Ectodermal cell (in vitro differentiated cells): Measurements from ENCODE around the gene SCAPER.

Experiments used
- H3K27ac ChIP-seq: 2 replicates; pipeline ENCODE4 v1.7.0; 2013; ENCODE audit warnings: mild to moderate bottlenecking, low read depth, low read length; ENCODE audit not compliant: insufficient read depth, poor library complexity, severe bottlenecking
- H3K27me3 ChIP-seq: 2 replicates; pipeline ENCODE4 v1.7.0; 2013; ENCODE audit warnings: mild to moderate bottlenecking, low read length; ENCODE audit not compliant: insufficient read depth, control insufficient read depth, poor library complexity, severe bottlenecking
- H3K36me3 ChIP-seq: one replicate; pipeline ENCODE4 v1.7.0; 2013; ENCODE audit warnings: low read length; ENCODE audit not compliant: control insufficient read depth, insufficient read depth
- H3K4me1 ChIP-seq: one replicate; pipeline ENCODE4 v1.7.0; 2013; ENCODE audit warnings: low read length; ENCODE audit not compliant: control insufficient read depth, insufficient read depth
- H3K4me3 ChIP-seq: 2 replicates; pipeline ENCODE4 v1.7.0; 2013; ENCODE audit warnings: low read depth, low read length, control low read depth; ENCODE audit not compliant: insufficient read depth
- H3K9me3 ChIP-seq: 2 replicates; pipeline ENCODE4 v1.7.0; 2013; ENCODE audit warnings: mild to moderate bottlenecking, low read length, moderate library complexity; ENCODE audit not compliant: control insufficient read depth
- WGBS, 2 experiments: methylation state at CpG; one replicate each; pipeline ENCODE4 v1.1.7; 2013; ENCODE audit warnings: missing lambda C conversion rate in 2 of 2; 5-methylcytosine and 5-hydroxymethylcytosine counted together

Gene SCAPER

GRCh38 chr15:76368122-76368621 is 537.0 kb downstream of the SCAPER start:
- no peak overlapping the region for H3K27ac ChIP-seq
- H3K4me3 ChIP-seq: no peak overlapping the region
- no peaks in the 10 kb centered on the region for H3K27me3 ChIP-seq
- H3K36me3 ChIP-seq: no peaks in the 10 kb centered on the region
- WGBS, 2 experiments: 89% methylated on average over 11 of the region's 11 CpGs
- H3K4me1 ChIP-seq: no peaks in the 10 kb centered on the region
- H3K9me3 ChIP-seq: no peaks in the 10 kb centered on the region

- Histone ChIP-seq H3K27me3 (no peaks in the 10 kb centered on the region), H3K36me3 (no peaks in the 10 kb centered on the region)
- WGBS, 2 experiments: 93 to 95% methylated on average over 1 of the region's 1 CpG
Observed at GRCh38 chr15:76366714-76367113, 538.4 kb downstream of the SCAPER start.

GRCh38 chr15:76363251-76363650 is 541.9 kb downstream of the SCAPER start:
- Histone ChIP-seq H3K4me1 (no peaks in the 10 kb centered on the region), H3K4me3 (no peak overlapping the region), H3K9me3 (no peaks in the 10 kb centered on the region), H3K27ac (no peak overlapping the region), H3K36me3 (no peaks in the 10 kb centered on the region), H3K27me3 (no peaks in the 10 kb centered on the region)
- WGBS, 2 experiments: 87 to 88% methylated on average over 2 of the region's 2 CpGs

More at GRCh38 chr15:76366714-76367113, 538.4 kb downstream of the SCAPER start:
- H3K27ac ChIP-seq: no peak overlapping the region
- H3K4me1 ChIP-seq: no peaks in the 10 kb centered on the region
- no peaks in the 10 kb centered on the region for H3K9me3 ChIP-seq
- no peak overlapping the region for H3K4me3 ChIP-seq

GRCh38 chr15:76360416-76360815 is 544.7 kb downstream of the SCAPER start:
- no peak overlapping the region for H3K27ac ChIP-seq
- H3K36me3 ChIP-seq: no peaks in the 10 kb centered on the region
- no peaks in the 10 kb centered on the region for H3K9me3 ChIP-seq
- H3K4me1 ChIP-seq: no peaks in the 10 kb centered on the region
- 87 to 97% methylated on average over 3 of the region's 3 CpGs for WGBS, 2 experiments
- H3K4me3 ChIP-seq: no peak overlapping the region
- H3K27me3 ChIP-seq: no peaks in the 10 kb centered on the region

GRCh38 chr15:76359152-76359551 is 546.0 kb downstream of the SCAPER start:
- Histone ChIP-seq H3K27me3 (no peaks in the 10 kb centered on the region), H3K27ac (no peak overlapping the region), H3K36me3 (no peaks in the 10 kb centered on the region), H3K4me3 (no peak overlapping the region), H3K9me3 (no peaks in the 10 kb centered on the region), H3K4me1 (no peaks in the 10 kb centered on the region)
- whole genome bisulfite sequencing, 2 experiments: 91 to 94% methylated on average over 3 of the region's 3 CpGs

GRCh38 chr15:76358453-76358852 is 546.7 kb downstream of the SCAPER start:
- Histone ChIP-seq H3K9me3 (no peaks in the 10 kb centered on the region), H3K27me3 (no peaks in the 10 kb centered on the region), H3K4me1 (no peaks in the 10 kb centered on the region), H3K27ac (no peak overlapping the region), H3K36me3 (no peaks in the 10 kb centered on the region), H3K4me3 (no peak overlapping the region)
- WGBS, 2 experiments: 91 to 94% methylated on average over 3 of the region's 3 CpGs

GRCh38 chr15:76354823-76355440 is 550.2 kb downstream of the SCAPER start:
- peaks cover 13% of the 10 kb centered on the region for H3K27me3 ChIP-seq
- H3K36me3 ChIP-seq: no peaks in the 10 kb centered on the region
- WGBS, 2 experiments: 83 to 88% methylated on average over 3 of the region's 3 CpGs
- H3K9me3 ChIP-seq: no peaks in the 10 kb centered on the region
- no peak overlapping the region for H3K4me3 ChIP-seq
- H3K27ac ChIP-seq: no peak overlapping the region
- no peaks in the 10 kb centered on the region for H3K4me1 ChIP-seq

GRCh38 chr15:76353903-76354302 is 551.2 kb downstream of the SCAPER start:
- H3K36me3 ChIP-seq: no peaks in the 10 kb centered on the region
- 91 to 93% methylated on average over 10 of the region's 10 CpGs for WGBS, 2 experiments
- H3K27ac ChIP-seq: no peak overlapping the region
- H3K4me1 ChIP-seq: no peaks in the 10 kb centered on the region
- no peaks in the 10 kb centered on the region for H3K9me3 ChIP-seq
- peaks cover 23% of the 10 kb centered on the region for H3K27me3 ChIP-seq
- H3K4me3 ChIP-seq: no peak overlapping the region

- peaks cover 31% of the 10 kb centered on the region for H3K27me3 ChIP-seq
- H3K4me3 ChIP-seq: no peak overlapping the region
- 100% methylated on average over 1 of the region's 1 CpG; no CpG with 5 or more reads in 1 of the 2 experiments for WGBS, 2 experiments
- no peak overlapping the region for H3K27ac ChIP-seq
- no peaks in the 10 kb centered on the region for H3K9me3 ChIP-seq
- no peaks in the 10 kb centered on the region for H3K36me3 ChIP-seq
- H3K4me1 ChIP-seq: no peaks in the 10 kb centered on the region
Observed at GRCh38 chr15:76353023-76353577, 552.0 kb downstream of the SCAPER start.

- Histone ChIP-seq H3K27ac (no peak overlapping the region), H3K27me3 (peaks cover 67% of the 10 kb centered on the region), H3K9me3 (no peaks in the 10 kb centered on the region), H3K4me3 (no peak overlapping the region), H3K36me3 (no peaks in the 10 kb centered on the region), H3K4me1 (peaks cover 3% of the 10 kb centered on the region)
- WGBS, 2 experiments: no CpG with 5 or more reads among the region's 1 CpG
Observed at GRCh38 chr15:76349301-76350070, 555.7 kb downstream of the SCAPER start.
